Transverse colon (tissue), 4 donors: ENCODE data around the gene REN.

Experiments used
- EP300 ChIP-seq: sonication (generic); formaldehyde crosslinking; IDR thresholded peaks from one replicate; pipeline ENCODE4 v1.6.1; 2017; ENCODE audit warnings: antibody characterized with exemption, low read depth
- POLR2A ChIP-seq: fragments of 450-650 bp; IDR thresholded peaks from one replicate; pipeline ENCODE4 v1.6.1; 2016; ENCODE audit warnings: antibody characterized with exemption, mild to moderate bottlenecking, moderate library complexity
- POLR2AphosphoS5 ChIP-seq, 3 donors: sonication (generic); formaldehyde crosslinking; IDR thresholded peaks; one replicate each; pipeline ENCODE4 v1.6.1; 2016; ENCODE audit warnings: antibody characterized with exemption in 3 of 3
- TF ChIP-seq, protein P1 (sequence below), 5 experiments: fragments of 200-600 bp in 3 of 5; fragments of 450-650 bp in 2 of 5; sonication (generic) in 3 of 5; IDR thresholded peaks; 1 replicate in 2 of 5; 2 replicates in 3 of 5; pipeline ENCODE4 v1.5.1; 2016 to 2017; ENCODE audit warnings: antibody characterized with exemption in 5 of 5, inconsistent platforms in 3 of 5, mild to moderate bottlenecking in 2 of 5, moderate library complexity in 1 of 5

DNA sequence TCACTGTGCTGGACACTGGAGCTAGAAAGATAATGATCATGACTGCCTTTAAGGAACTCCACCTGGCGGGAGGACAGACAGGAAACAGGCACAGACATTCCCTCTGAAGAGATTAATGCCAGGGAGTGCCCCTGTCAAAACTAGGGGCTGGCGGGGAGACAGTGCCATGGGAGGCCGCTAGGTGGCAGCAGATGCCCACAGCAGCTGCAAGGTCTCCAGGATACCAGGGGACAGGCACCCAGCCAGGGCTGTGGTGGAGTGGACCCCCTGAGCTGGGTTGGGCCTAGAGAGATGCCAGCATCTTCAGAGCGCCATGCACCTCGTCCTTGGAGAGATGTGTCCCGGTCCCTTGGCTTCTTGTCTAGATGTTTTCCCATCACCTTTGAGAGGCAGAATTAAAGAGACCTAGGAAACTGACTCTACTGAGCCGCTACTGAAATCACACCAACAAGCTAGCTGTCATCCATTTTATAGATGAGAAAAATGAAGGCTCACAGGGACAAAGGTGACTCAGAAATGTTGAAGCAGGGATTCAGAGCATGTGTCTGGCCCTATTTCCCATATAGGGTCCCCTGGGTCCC is 3.6 kb downstream of the REN start:
- TF ChIP-seq, protein P1, sequence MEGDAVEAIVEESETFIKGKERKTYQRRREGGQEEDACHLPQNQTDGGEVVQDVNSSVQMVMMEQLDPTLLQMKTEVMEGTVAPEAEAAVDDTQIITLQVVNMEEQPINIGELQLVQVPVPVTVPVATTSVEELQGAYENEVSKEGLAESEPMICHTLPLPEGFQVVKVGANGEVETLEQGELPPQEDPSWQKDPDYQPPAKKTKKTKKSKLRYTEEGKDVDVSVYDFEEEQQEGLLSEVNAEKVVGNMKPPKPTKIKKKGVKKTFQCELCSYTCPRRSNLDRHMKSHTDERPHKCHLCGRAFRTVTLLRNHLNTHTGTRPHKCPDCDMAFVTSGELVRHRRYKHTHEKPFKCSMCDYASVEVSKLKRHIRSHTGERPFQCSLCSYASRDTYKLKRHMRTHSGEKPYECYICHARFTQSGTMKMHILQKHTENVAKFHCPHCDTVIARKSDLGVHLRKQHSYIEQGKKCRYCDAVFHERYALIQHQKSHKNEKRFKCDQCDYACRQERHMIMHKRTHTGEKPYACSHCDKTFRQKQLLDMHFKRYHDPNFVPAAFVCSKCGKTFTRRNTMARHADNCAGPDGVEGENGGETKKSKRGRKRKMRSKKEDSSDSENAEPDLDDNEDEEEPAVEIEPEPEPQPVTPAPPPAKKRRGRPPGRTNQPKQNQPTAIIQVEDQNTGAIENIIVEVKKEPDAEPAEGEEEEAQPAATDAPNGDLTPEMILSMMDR (IDR thresholded peaks at IDR 0.05) = peak; percentile 98 to 100 (median 98)
- TF ChIP-seq POLR2A (no peak), POLR2AphosphoS5 (IDR thresholded peaks at IDR 0.05) (no peak), EP300 (no peak)
